HG03442 (cell line): ENCODE data around the gene FOSL2.

Experiments
- ATAC-seq: cut with Tn5 transposase; IDR thresholded peaks from one replicate; pipeline ENCODE4 v1.9.1; 2021; ENCODE audit warnings: mild to moderate bottlenecking, moderate library complexity; ENCODE audit not compliant: unreplicated experiment

FOSL2 gene

GRCh38 chr2:28429636-28430376, 37.1 kb downstream of the FOSL2 start:
- no peak for ATAC-seq

GRCh38 chr2:28430377-28430765, 37.7 kb downstream of the FOSL2 start:
- no peak for ATAC-seq

- ATAC-seq: no peak
Observed at GRCh38 chr2:28430788-28431418, 38.2 kb downstream of the FOSL2 start.

- ATAC-seq: no peak
Observed at GRCh38 chr2:28431741-28432140, 39.1 kb downstream of the FOSL2 start.

GRCh38 chr2:28432362-28432761, 39.7 kb downstream of the FOSL2 start:
- ATAC-seq: no peak

DNA sequence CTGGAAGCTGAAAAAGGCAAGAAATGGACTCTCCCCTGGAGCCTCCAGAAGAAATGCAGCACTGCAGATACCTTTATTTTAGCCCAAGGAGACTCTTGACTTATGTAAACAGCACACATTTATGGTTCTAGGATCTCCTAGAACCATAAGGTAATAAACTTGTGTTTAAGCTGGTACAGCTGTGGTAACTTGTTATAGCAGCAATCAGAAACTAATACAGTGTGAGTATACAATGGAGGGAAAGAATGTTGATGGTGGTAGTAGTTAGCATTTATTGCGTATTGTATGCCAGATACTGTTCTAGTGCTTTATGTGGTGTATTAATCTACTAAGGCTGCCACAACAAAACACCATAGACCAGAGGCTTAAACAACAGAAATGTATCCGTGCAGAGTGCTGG, 40.6 kb downstream of the FOSL2 start:
- ATAC-seq: no peak

DNA sequence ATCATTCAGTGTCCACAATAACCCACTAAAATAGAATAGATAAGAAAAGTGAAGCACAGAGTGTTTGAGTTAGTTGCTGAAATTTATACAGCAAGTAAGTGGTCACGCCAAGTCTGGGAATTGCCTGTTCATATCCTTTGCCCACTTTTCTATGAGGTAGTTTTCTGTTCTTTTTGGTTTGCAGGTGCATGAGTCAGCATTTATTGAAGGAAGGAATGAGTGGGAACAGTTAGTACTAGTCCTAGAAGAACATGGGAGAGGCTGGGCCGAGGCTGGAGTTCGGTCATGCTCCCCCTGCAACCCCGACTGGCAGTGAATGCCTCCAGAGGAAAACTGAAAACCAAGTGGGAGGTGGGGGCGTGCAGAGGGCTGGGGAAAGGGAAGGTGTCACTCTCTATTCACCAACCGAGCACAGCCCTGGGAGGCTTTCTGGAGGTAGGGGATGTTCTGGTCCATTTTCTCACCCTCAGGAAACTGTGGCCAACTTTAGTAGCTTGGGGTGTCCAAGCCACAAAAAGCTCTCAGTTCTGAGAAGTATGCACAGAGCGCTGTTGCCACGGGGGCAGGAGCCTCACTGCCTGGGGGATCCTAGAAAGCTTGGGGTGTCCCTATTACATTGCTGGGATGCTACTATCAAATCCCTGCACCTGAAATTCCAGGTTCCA, 41.4 kb downstream of the FOSL2 start:
- ATAC-seq: no peak

GRCh38 chr2:28434600-28434989, 41.9 kb downstream of the FOSL2 start:
- no peak for ATAC-seq

DNA sequence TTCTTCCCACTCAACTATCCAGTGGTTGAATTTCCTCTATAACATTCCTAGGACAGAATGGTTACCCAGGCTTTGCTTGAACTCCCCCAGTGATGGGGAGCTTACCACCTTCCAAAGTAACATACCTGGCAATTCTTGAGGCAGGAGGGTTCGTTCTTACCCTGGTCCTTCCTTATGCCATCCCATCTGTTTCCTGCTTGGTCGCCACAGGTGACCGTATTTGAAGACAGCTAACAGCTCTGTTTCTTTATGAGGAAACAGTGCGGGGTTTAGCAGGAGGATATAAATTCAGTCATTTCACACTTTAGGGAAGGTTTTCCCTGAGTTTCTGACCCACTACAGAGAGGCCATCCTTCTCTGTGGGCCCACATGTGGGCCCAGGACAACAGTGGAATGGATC, 42.6 kb downstream of the FOSL2 start:
- ATAC-seq: no peak

DNA sequence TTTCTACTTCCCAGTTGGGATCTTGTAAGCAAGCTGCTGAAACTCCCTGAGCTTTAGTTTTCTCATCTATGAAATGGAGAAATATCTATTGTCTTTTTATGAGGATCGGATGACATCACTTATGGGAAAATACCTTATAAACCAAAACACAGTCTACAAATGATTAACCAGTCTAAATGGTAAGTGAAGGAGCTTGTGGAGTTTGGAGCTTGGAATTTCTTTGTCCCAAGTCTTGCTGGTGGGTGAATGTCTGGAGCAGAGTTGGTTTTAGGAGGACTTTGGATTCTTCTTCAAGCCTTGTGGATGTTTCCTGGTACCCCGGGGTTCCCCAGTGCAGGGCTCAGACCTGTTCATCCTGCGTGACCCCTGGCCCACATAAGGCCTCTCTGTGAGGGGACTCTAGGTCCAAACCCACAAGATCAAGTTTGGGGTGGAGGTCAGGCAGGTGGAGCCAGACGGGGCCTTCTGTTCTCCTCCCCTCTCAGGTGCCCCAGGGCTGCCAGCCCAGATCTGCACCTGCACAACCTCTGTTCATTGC, 43.2 kb downstream of the FOSL2 start:
- ATAC-seq: no peak

DNA sequence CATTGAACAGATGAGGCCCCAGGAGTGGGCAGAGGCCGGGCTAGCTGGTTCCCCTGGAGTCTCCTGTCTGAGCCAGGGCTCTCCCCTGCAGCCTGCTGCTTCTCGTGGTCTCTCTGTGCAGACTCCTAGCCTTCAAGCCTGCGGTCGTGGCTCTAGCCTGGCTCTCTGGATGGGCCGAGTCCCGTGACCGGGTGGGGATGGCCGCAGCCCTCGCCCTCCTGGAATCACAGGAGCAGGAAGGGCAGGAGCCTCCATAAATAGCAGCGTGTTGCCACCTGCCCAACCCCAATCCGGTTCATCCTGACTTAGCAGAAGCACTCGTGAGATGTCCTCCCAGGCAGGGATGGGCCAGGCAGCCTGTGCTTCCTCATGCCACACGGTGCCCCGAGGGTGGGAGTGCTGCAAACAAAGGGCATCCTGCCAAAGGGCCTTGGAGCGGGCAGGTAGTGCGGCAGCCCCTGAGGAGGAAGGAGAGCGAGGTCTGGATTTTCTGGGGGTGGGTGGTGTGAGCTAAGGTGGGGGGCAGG, 43.9 kb downstream of the FOSL2 start:
- no peak for ATAC-seq

- ATAC-seq: no peak
Observed at GRCh38 chr2:28437149-28437835, 44.6 kb downstream of the FOSL2 start.

DNA sequence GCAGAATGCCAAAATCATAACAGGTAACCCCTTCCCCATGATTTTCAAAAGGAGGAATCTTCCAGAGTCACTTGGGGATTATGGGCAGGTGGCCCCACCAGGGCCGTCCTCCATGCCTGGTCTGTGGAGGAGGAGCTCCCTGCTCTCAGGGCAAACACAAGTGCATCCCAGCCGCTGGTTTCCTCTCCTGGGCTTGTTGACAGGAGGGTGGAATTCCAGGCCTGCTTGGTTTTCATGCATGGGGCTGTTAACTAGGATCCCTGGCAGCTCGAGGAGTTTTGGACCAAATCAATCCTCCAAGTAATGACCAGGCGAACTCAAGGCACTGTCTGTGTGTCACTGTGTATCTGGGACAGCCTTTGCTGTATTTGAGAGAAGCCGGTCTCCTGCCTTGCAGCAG, 45.3 kb downstream of the FOSL2 start:
- ATAC-seq: no peak

- no peak for ATAC-seq
Observed at GRCh38 chr2:28438532-28439063, 45.9 kb downstream of the FOSL2 start.

- no peak for ATAC-seq
Observed at GRCh38 chr2:28439127-28439526, 46.5 kb downstream of the FOSL2 start.

DNA sequence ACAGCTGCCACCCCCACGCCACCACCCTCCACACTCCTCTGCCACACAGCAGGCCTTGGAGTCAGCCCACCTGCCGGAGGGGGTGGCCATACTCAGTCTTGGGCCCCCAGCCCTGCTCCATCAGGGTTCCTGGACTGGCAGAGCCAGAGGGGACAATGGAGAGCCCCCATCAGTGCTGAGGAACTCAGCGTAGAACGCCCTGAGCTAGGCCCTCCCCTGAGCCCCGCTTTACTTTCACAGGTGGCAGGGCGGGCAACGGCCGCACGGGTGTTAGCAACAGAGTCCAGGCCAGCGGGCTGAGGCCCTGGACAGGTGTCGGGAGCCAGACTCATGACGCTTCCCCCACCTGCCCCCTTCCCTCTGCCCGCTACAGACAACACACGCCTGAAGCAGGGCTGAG, 47.1 kb downstream of the FOSL2 start:
- no peak for ATAC-seq

DNA sequence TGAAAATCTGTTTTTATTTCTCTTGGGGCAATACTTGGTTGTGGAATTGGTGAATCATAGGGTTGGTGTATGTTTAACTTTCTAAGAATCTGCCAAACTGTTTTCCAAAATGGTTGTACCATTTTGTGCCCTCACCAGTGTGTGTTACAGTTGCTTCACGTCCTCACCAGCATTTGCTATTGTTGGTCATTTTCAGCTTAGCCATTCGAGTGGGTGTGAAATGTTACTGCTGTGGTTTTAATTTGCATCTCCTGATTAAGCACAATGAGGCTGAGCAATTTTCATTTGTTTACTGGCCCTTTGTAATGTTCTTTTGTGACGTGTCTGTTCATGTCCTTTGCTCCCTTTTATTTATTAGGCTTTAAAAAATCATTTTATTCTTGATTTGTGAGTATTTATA, 49.7 kb downstream of the FOSL2 start:
- no peak for ATAC-seq

DNA sequence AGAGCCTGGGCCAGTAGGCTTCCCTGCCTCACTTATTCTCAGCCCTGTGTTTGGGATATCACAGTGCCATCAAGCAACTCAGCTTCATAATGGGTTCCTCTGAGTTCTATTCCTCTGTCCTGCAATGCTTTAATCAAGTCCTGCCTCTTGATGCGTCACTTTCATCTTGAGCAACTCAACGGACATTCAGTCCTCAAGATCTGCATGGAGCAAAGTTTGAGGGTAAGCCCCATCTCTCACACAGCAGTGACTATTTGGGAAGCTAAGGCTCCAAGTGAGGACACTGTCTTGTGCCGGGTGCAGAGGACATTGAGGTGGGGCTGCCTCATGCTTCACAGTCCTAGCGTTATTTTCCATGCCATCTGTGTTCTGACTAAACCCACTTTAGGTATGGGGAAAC, 52.3 kb downstream of the FOSL2 start:
- ATAC-seq: no peak

DNA sequence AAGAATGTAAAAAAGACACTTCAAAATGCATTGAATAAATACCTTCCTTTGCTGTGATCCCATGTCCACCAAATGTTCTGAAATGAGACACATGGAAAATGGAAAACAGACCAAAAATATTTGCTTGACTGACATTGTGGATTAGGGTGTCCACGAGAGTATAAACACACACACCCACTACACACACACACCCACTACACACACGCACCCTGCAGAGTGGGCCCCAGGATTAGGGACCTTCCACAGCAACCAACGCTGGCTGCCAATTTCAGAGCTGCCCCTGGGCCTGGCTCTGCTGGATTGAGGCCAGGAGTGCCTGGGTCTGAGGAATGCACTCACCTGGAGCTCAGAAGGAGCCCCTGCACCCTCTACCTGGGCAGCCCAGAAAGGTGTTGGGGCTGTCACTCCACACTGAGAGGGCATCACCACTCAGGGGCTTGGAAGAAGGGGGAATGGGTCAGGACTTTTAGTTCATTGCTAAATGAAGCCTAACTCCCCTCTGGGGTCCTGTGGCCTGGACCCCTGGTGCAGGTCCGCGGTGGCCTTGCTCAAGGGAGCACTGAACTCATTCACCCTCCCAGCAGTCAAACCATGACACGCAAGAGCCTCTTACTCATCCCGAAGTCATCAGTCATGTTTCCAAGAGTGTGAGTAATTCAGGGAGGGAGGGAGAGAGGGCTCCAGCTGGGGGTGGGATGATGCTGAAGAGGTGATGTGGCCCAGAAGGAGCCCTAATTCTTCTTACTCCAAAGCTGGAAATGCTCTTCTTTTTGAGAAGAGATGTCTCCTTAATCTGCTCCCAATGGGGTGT, 53.0 kb downstream of the FOSL2 start:
- no peak for ATAC-seq

GRCh38 chr2:28446531-28446930, 53.9 kb downstream of the FOSL2 start:
- ATAC-seq: no peak
